Mesothelial cell of epicardium (in vitro differentiated cells): ENCODE results near the gene C1QTNF12. TPM values are rescaled to one million over a fixed set of nuclear protein-coding genes. Genes with fewer than 3 reads are reported as not detected.

Experiments used
- DNase-seq, 2 experiments: peaks; one replicate each; pipeline ENCODE4 v3.0.0; 2021; ENCODE audit warnings: low spot score in 2 of 2; ENCODE audit not compliant: unreplicated experiment in 2 of 2
- H3K27ac Mint-ChIP-seq: 2 replicates; pipeline ENCODE4 v1.8.0; 2021; ENCODE audit warnings: mixed read lengths
- H3K27me3 Mint-ChIP-seq: 2 replicates; pipeline ENCODE4 v1.8.0; 2021; ENCODE audit warnings: low read depth, mixed read lengths
- H3K36me3 Mint-ChIP-seq: 2 replicates; pipeline ENCODE4 v1.8.0; 2021; ENCODE audit warnings: mixed read lengths
- H3K4me1 Mint-ChIP-seq: 2 replicates; pipeline ENCODE4 v1.8.0; 2021; ENCODE audit warnings: mixed read lengths
- H3K4me3 Mint-ChIP-seq: 2 replicates; pipeline ENCODE4 v1.8.0; 2021; ENCODE audit warnings: mild to moderate bottlenecking, moderate library complexity, mixed read lengths
- H3K9me3 Mint-ChIP-seq: 2 replicates; pipeline ENCODE4 v1.8.0; 2021; ENCODE audit warnings: mixed read lengths
- total RNA-seq: library from RNA; stranded (reverse); gene quantifications from 3 replicates; pipeline ENCODE4 v1.2.1, GENCODE V29; 2021
- TF ChIP-seq, protein P1 (sequence below): fragments of 200-600 bp; sonication (generic); IDR thresholded peaks from one replicate; pipeline ENCODE4 v1.5.0; 2021; ENCODE audit warnings: antibody characterized with exemption; ENCODE audit not compliant: unreplicated experiment

C1QTNF12 gene
- total RNA-seq, 1 donor from 2014 or later = 10.2 TPM

DNA sequence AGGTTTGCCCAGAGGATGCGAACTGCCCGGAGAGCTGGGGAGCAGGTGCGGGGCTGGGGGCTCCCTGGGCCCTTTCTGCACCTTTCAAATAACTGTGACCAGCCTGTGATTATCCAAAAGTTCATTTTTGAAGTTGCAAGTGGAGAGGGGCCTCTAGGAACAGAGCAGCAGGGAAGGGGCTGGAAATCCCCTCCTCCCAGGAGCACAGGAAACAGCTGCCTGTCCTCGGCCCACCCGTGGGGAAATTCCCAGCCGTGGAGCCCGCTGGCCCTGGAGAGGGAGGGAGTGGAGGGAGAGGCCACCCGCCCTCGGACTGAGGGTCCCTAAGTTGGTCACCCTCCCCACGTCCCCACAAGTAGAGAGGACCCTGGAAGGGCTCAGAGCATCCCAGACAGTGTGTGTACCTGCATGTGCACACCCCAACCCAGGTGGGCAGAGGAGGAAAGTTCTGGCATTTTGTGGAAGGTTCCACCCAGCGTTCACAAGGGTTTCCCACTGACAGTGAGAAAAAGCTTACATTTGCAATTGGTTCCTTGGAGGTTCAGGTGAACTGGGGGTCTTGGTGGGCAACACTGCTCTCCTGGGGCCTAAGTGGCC, 31.3 kb downstream of the C1QTNF12 start:
- TF ChIP-seq, protein P1, sequence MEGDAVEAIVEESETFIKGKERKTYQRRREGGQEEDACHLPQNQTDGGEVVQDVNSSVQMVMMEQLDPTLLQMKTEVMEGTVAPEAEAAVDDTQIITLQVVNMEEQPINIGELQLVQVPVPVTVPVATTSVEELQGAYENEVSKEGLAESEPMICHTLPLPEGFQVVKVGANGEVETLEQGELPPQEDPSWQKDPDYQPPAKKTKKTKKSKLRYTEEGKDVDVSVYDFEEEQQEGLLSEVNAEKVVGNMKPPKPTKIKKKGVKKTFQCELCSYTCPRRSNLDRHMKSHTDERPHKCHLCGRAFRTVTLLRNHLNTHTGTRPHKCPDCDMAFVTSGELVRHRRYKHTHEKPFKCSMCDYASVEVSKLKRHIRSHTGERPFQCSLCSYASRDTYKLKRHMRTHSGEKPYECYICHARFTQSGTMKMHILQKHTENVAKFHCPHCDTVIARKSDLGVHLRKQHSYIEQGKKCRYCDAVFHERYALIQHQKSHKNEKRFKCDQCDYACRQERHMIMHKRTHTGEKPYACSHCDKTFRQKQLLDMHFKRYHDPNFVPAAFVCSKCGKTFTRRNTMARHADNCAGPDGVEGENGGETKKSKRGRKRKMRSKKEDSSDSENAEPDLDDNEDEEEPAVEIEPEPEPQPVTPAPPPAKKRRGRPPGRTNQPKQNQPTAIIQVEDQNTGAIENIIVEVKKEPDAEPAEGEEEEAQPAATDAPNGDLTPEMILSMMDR = no peak
- Mint-ChIP-seq H3K9me3 (no peaks in the 10 kb centered on the region), H3K36me3 (peaks cover 10% of the 10 kb centered on the region), H3K27ac (peak overlapping the region; percentile 21), H3K4me1 (no peaks in the 10 kb centered on the region), H3K4me3 (no peak overlapping the region), H3K27me3 (no peaks in the 10 kb centered on the region)
- no peak for DNase-seq

DNA sequence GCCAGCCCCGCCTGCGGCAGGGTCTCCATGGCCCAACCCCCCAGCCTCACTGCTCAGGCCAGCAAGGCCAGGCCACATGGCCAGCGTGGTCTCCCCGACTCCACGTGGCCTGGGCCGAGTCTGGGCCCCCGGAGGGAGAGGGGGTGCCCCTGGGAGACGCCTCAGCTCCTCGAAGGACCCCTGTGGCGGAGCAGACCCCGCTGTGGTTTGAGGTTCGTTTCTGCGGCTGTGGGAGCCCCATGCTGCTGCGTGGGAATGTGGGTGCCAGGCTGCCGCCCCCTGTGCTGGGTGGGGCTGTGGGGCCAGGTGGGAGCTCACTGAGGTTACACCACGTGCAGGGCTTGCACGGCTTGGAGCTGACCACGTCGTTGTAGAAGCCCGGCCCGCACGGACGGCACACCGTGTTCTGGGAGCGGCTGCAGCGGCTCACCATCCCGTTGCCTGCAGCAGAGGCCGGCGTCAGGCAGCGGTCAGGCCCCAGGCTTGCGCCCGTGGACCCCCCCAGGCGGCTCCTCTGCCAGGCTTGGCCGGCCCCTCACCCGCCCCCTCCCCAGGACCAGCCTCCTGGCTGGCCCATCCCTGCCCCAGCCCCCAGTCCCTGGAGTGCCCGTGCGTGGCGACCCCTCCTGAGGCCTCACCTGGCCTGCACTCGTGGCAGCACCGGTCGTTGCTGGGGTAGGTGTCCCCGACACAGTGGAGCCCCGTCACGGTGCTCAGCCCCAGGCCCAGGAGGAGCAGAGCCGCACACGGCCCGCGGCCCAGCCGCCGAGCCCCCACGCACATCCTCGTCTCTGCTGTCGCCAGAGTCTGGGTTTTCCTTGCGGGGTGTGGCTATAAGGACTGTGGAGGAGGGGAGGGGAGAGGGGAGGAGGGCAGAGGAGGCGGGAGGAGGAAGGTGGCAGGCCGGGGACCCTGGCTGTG, 32.9 kb downstream of the C1QTNF12 start, which contains the start of gene TNFRSF4:
Gene TNFRSF4, minus strand, starts transcription at position 809 of the 921 bp plus-strand sequence. Its CDS starts 26 bp downstream, at position 783.
- DNase-seq = no peak
- Mint-ChIP-seq H3K4me3 (no peak within 1 kb of the TSS), H3K9me3 (no peaks in the 10 kb centered on the region)

DNA sequence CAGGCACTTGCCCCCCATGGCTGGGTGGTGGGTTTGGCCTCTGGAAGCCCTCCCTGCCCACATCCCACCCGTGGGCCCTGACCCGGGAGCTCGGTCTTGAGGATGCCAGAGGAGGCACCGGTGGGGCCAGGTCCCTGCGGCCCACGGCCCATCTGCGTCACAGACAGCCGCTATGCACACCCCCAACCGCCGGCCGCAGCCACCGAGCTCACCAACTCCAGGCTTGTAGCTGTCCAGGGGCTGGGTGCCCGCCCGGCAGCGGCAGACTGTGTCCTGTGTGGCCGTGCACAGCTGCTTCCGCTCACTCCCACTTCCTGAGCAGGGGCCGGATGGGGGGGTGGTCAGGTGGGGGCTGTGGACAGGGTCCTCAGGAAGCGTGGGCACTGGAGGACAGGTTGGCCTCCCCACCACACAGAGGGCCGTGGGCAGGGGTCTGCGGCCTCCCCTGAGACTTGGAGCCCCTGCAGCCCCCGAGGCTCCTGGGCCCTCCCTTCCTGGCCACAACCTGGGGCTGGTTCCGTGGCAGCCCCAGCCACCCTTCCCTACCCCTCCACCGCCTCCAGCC, 33.7 kb downstream of the C1QTNF12 start:
- peaks cover 7% of the 10 kb centered on the region for H3K36me3 Mint-ChIP-seq
- TF ChIP-seq, protein P1 = no peak
- no peaks in the 10 kb centered on the region for H3K9me3 Mint-ChIP-seq
- H3K27ac Mint-ChIP-seq = no peak overlapping the region
- peaks cover 5% of the 10 kb centered on the region for H3K27me3 Mint-ChIP-seq
- no peak for DNase-seq
- no peak overlapping the region for H3K4me3 Mint-ChIP-seq
- peaks cover 2% of the 10 kb centered on the region for H3K4me1 Mint-ChIP-seq

More for the DNA sequence above, 32.9 kb downstream of the C1QTNF12 start, which contains the start of gene TNFRSF4:
- TF ChIP-seq, protein P1 = no peak
- H3K27ac Mint-ChIP-seq = peak within 1 kb of the TSS; percentile 21
- peaks cover 1% of the 10 kb centered on the region for H3K27me3 Mint-ChIP-seq
- H3K4me1 Mint-ChIP-seq = no peaks in the 10 kb centered on the region
- peaks cover 10% of the 10 kb centered on the region for H3K36me3 Mint-ChIP-seq

DNA sequence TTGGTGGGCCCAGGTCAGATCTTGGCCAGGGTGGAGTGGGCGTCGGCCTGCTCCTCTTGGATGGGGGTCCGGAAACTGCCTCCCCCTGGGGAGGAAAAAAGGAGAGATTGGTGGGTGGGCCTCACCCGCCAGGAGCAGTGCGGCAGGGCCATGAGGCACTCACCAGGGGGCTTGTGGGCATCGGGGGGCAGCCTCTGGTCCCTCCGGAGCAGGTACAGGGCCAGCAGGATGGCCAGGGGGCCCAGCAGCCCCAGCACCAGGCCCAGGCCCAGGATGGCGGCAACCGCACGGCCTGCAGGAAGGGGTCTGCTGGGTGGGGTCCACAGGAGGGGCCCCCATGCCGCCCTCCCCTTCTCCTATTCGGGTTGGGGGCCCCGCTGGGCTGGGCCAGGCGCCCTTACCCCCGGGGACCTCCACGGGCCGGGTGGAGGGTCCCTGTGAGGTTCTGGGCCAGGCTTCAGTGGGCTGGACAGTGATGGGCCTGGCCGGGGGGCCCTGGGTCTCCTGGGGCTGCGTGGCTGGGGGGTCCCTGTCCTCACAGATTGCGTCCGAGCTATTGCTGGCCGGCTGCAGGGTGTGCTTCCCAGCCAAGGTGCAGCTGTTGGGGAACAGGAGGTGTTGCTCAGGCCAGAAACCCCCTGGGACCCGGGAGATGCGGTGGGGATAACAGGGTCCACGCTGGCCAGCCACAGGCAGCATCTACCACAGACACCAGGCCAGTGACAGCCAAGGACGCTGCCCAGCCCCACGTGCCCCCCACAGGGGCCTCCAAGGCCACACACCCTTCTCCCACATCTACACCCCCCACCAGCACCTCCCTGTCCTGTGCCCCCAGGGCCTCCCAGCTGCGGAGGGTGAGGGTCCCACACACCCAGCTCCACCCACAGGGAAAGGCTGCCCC, 34.7 kb downstream of the C1QTNF12 start:
- Mint-ChIP-seq H3K36me3 (peaks cover 5% of the 10 kb centered on the region), H3K27ac (no peak overlapping the region), H3K9me3 (no peaks in the 10 kb centered on the region), H3K4me3 (no peak overlapping the region), H3K4me1 (peaks cover 2% of the 10 kb centered on the region), H3K27me3 (peaks cover 15% of the 10 kb centered on the region)
- TF ChIP-seq, protein P1 = no peak
- DNase-seq = no peak
